ENCODE data around the gene FOXP4.
A peak's percentile ranks its signal among the peaks of the same experiment; 100 is the strongest.

The FOXP4 gene

GRCh38 chr6:41598670-41599014, 52.5 kb downstream of the FOXP4 start:
- Histone ChIP-seq H3K27me3 (replicated peaks; ENCODE audit: control insufficient read depth, insufficient read depth, low read length) (no peaks in the 10 kb centered on the region), H3K4me1 (ENCODE audit: control insufficient read depth, insufficient read depth, low read length) (peaks cover 27% of the 10 kb centered on the region), H3K9ac (ENCODE audit: low read length) (no peak overlapping the region), H3K9me3 (ENCODE audit: control insufficient read depth, low read length) (no peaks in the 10 kb centered on the region), H3K4me3 (ENCODE audit: low read length) (no peak overlapping the region), H3K36me3 (ENCODE audit: control insufficient read depth, insufficient read depth, low read length, severe bottlenecking) (peaks cover 10% of the 10 kb centered on the region)
- DNase-seq (ENCODE audit: low read depth): no peak

- no peak overlapping the region for H3K9ac ChIP-seq (ENCODE audit: low read length)
- peaks cover 25% of the 10 kb centered on the region for H3K4me1 ChIP-seq (ENCODE audit: control insufficient read depth, insufficient read depth, low read length)
- no peaks in the 10 kb centered on the region for H3K27me3 ChIP-seq (replicated peaks; ENCODE audit: control insufficient read depth, insufficient read depth, low read length)
- peaks cover 10% of the 10 kb centered on the region for H3K36me3 ChIP-seq (ENCODE audit: control insufficient read depth, insufficient read depth, low read length, severe bottlenecking)
- no peak for DNase-seq (ENCODE audit: low read depth)
- H3K4me3 ChIP-seq (ENCODE audit: low read length): no peak overlapping the region
- H3K9me3 ChIP-seq (ENCODE audit: control insufficient read depth, low read length): no peaks in the 10 kb centered on the region
Measured at GRCh38 chr6:41599015-41599851, 53.1 kb downstream of the FOXP4 start.

- Histone ChIP-seq H3K27me3 (replicated peaks; ENCODE audit: control insufficient read depth, insufficient read depth, low read length) (no peaks in the 10 kb centered on the region), H3K36me3 (ENCODE audit: control insufficient read depth, insufficient read depth, low read length, severe bottlenecking) (peaks cover 10% of the 10 kb centered on the region), H3K4me3 (ENCODE audit: low read length) (no peak overlapping the region), H3K4me1 (ENCODE audit: control insufficient read depth, insufficient read depth, low read length) (peaks cover 19% of the 10 kb centered on the region), H3K9ac (ENCODE audit: low read length) (no peak overlapping the region), H3K9me3 (ENCODE audit: control insufficient read depth, low read length) (no peaks in the 10 kb centered on the region)
- DNase-seq (ENCODE audit: low read depth): no peak
Measured at GRCh38 chr6:41599852-41600445, 53.8 kb downstream of the FOXP4 start.

- Histone ChIP-seq H3K4me3 (ENCODE audit: low read length) (no peak overlapping the region), H3K4me1 (ENCODE audit: control insufficient read depth, insufficient read depth, low read length) (peaks cover 19% of the 10 kb centered on the region), H3K9me3 (ENCODE audit: control insufficient read depth, low read length) (no peaks in the 10 kb centered on the region), H3K36me3 (ENCODE audit: control insufficient read depth, insufficient read depth, low read length, severe bottlenecking) (peaks cover 10% of the 10 kb centered on the region), H3K9ac (ENCODE audit: low read length) (no peak overlapping the region), H3K27me3 (replicated peaks; ENCODE audit: control insufficient read depth, insufficient read depth, low read length) (peaks cover under 1% of the 10 kb centered on the region)
- no peak for DNase-seq (ENCODE audit: low read depth)
Measured at GRCh38 chr6:41600499-41601247, 54.5 kb downstream of the FOXP4 start.

- Histone ChIP-seq H3K4me3 (ENCODE audit: low read length) (no peak overlapping the region), H3K36me3 (ENCODE audit: control insufficient read depth, insufficient read depth, low read length, severe bottlenecking) (peaks cover 9% of the 10 kb centered on the region), H3K4me1 (ENCODE audit: control insufficient read depth, insufficient read depth, low read length) (peaks cover 19% of the 10 kb centered on the region), H3K9me3 (ENCODE audit: control insufficient read depth, low read length) (no peaks in the 10 kb centered on the region), H3K9ac (ENCODE audit: low read length) (no peak overlapping the region), H3K27me3 (replicated peaks; ENCODE audit: control insufficient read depth, insufficient read depth, low read length) (peaks cover 6% of the 10 kb centered on the region)
- no peak for DNase-seq (ENCODE audit: low read depth)
Measured at GRCh38 chr6:41601248-41601549, 55.0 kb downstream of the FOXP4 start.

- no peaks in the 10 kb centered on the region for H3K9me3 ChIP-seq (ENCODE audit: control insufficient read depth, low read length)
- no peak for DNase-seq (ENCODE audit: low read depth)
- H3K36me3 ChIP-seq (ENCODE audit: control insufficient read depth, insufficient read depth, low read length, severe bottlenecking): no peaks in the 10 kb centered on the region
- no peak overlapping the region for H3K4me3 ChIP-seq (ENCODE audit: low read length)
- peaks cover 7% of the 10 kb centered on the region for H3K27me3 ChIP-seq (replicated peaks; ENCODE audit: control insufficient read depth, insufficient read depth, low read length)
- H3K9ac ChIP-seq (ENCODE audit: low read length): peak overlapping the region; percentile 19
- H3K4me1 ChIP-seq (ENCODE audit: control insufficient read depth, insufficient read depth, low read length): peaks cover 19% of the 10 kb centered on the region
Measured at GRCh38 chr6:41602422-41602743, 56.2 kb downstream of the FOXP4 start.

- Histone ChIP-seq H3K4me3 (ENCODE audit: low read length) (peak overlapping the region; percentile 18), H3K4me1 (ENCODE audit: control insufficient read depth, insufficient read depth, low read length) (peaks cover 19% of the 10 kb centered on the region), H3K9me3 (ENCODE audit: control insufficient read depth, low read length) (no peaks in the 10 kb centered on the region), H3K9ac (ENCODE audit: low read length) (peak overlapping the region; percentile 19), H3K27me3 (replicated peaks; ENCODE audit: control insufficient read depth, insufficient read depth, low read length) (peaks cover 7% of the 10 kb centered on the region), H3K36me3 (ENCODE audit: control insufficient read depth, insufficient read depth, low read length, severe bottlenecking) (no peaks in the 10 kb centered on the region)
- peak; percentile 95 for DNase-seq (ENCODE audit: low read depth)
Measured at GRCh38 chr6:41602864-41603608, 56.9 kb downstream of the FOXP4 start.

- Histone ChIP-seq H3K9me3 (ENCODE audit: control insufficient read depth, low read length) (no peaks in the 10 kb centered on the region), H3K4me1 (ENCODE audit: control insufficient read depth, insufficient read depth, low read length) (peaks cover 19% of the 10 kb centered on the region), H3K36me3 (ENCODE audit: control insufficient read depth, insufficient read depth, low read length, severe bottlenecking) (no peaks in the 10 kb centered on the region), H3K9ac (ENCODE audit: low read length) (peak overlapping the region; percentile 19), H3K27me3 (replicated peaks; ENCODE audit: control insufficient read depth, insufficient read depth, low read length) (peaks cover 7% of the 10 kb centered on the region), H3K4me3 (ENCODE audit: low read length) (no peak overlapping the region)
- DNase-seq (ENCODE audit: low read depth): no peak
Measured at GRCh38 chr6:41604006-41604405, 57.8 kb downstream of the FOXP4 start.

- peaks cover 7% of the 10 kb centered on the region for H3K27me3 ChIP-seq (replicated peaks; ENCODE audit: control insufficient read depth, insufficient read depth, low read length)
- no peak for DNase-seq (ENCODE audit: low read depth)
- H3K9me3 ChIP-seq (ENCODE audit: control insufficient read depth, low read length): no peaks in the 10 kb centered on the region
- H3K4me3 ChIP-seq (ENCODE audit: low read length): no peak overlapping the region
- H3K9ac ChIP-seq (ENCODE audit: low read length): no peak overlapping the region
- H3K4me1 ChIP-seq (ENCODE audit: control insufficient read depth, insufficient read depth, low read length): peaks cover 19% of the 10 kb centered on the region
- no peaks in the 10 kb centered on the region for H3K36me3 ChIP-seq (ENCODE audit: control insufficient read depth, insufficient read depth, low read length, severe bottlenecking)
Measured at GRCh38 chr6:41605649-41606048, 59.5 kb downstream of the FOXP4 start.

- Histone ChIP-seq H3K4me3 (ENCODE audit: low read length) (no peak overlapping the region), H3K9me3 (ENCODE audit: control insufficient read depth, low read length) (no peaks in the 10 kb centered on the region), H3K9ac (ENCODE audit: low read length) (no peak overlapping the region), H3K36me3 (ENCODE audit: control insufficient read depth, insufficient read depth, low read length, severe bottlenecking) (no peaks in the 10 kb centered on the region), H3K27me3 (replicated peaks; ENCODE audit: control insufficient read depth, insufficient read depth, low read length) (peaks cover 7% of the 10 kb centered on the region), H3K4me1 (ENCODE audit: control insufficient read depth, insufficient read depth, low read length) (peaks cover 12% of the 10 kb centered on the region)
- DNase-seq (ENCODE audit: low read depth): no peak
Measured at GRCh38 chr6:41607036-41607435, 60.9 kb downstream of the FOXP4 start.

GRCh38 chr6:41607736-41608135, 61.6 kb downstream of the FOXP4 start:
- DNase-seq (ENCODE audit: low read depth): no peak
- Histone ChIP-seq H3K27me3 (replicated peaks; ENCODE audit: control insufficient read depth, insufficient read depth, low read length) (peaks cover 7% of the 10 kb centered on the region), H3K9ac (ENCODE audit: low read length) (no peak overlapping the region), H3K4me3 (ENCODE audit: low read length) (no peak overlapping the region), H3K9me3 (ENCODE audit: control insufficient read depth, low read length) (peaks cover 5% of the 10 kb centered on the region), H3K36me3 (ENCODE audit: control insufficient read depth, insufficient read depth, low read length, severe bottlenecking) (no peaks in the 10 kb centered on the region), H3K4me1 (ENCODE audit: control insufficient read depth, insufficient read depth, low read length) (peaks cover 5% of the 10 kb centered on the region)

All from adipocyte (in vitro differentiated cells).